ENCODE measurements around the gene DNAJC22. TPM values are rescaled to one million over a fixed set of nuclear protein-coding genes. Genes with fewer than 3 reads are reported as not detected.

The DNAJC22 gene
- total and polyA plus RNA-seq, 2 of the 13 experiments (the other 11 are each of a cell fraction or from before 2014, with no cell fraction given), result 25.2 to 31.7 TPM

GRCh38 chr12:49367381-49368239 is 20.9 kb downstream of the DNAJC22 start, which contains the start of gene SPATS2 (continued):
- TF ChIP-seq IRF1 (CRISPR knock-in tag; IDR thresholded peaks at IDR 0.05; ENCODE audit: low read depth) (no peak), PCBP1 (IDR thresholded peaks at IDR 0.05; ENCODE audit: borderline replicate concordance, low read depth, low read length) (0 out of 2 replicates have a peak, but pooled peaks have one; percentile 28), ZNF326 (CRISPR knock-in tag; IDR thresholded peaks at IDR 0.05; ENCODE audit: borderline replicate concordance) (no peak), ZNF468 (CRISPR knock-in tag; IDR thresholded peaks at IDR 0.05) (no peak), ZNF33A (CRISPR knock-in tag; IDR thresholded peaks at IDR 0.05; ENCODE audit: borderline replicate concordance) (no peak), ZNF382 (CRISPR knock-in tag; IDR thresholded peaks at IDR 0.05; ENCODE audit: borderline replicate concordance) (no peak), KDM3A (CRISPR knock-in tag; IDR thresholded peaks at IDR 0.05; ENCODE audit: low read depth) (no peak), ZNF589 (CRISPR knock-in tag; conservative IDR thresholded peaks at IDR 0.05) (no peak), CEBPG (CRISPR knock-in tag; IDR thresholded peaks at IDR 0.05) (no peak), MTA1 (CRISPR knock-in tag; IDR thresholded peaks at IDR 0.05; ENCODE audit: borderline replicate concordance) (peak; percentile 61; the same call in 1 of the 2 replicates), TFE3 (CRISPR knock-in tag; IDR thresholded peaks at IDR 0.05) (no peak), ZNF891 (CRISPR knock-in tag; IDR thresholded peaks at IDR 0.05) (no peak), HNF1B (CRISPR knock-in tag; IDR thresholded peaks at IDR 0.05) (no peak), ZNF564 (CRISPR knock-in tag; IDR thresholded peaks at IDR 0.05) (peak; percentile 66; the same call in 1 of the 2 replicates), NR2C2 (CRISPR knock-in tag; IDR thresholded peaks at IDR 0.05; ENCODE audit: borderline replicate concordance) (0 out of 2 replicates have a peak, but pooled peaks have one; percentile 23), ZNF749 (CRISPR knock-in tag; IDR thresholded peaks at IDR 0.05; ENCODE audit: borderline replicate concordance) (peak; percentile 24; the same call in 1 of the 2 replicates), ATF7 (IDR thresholded peaks at IDR 0.05) (no peak), ATF7 (CRISPR knock-in tag; IDR thresholded peaks at IDR 0.05) (no peak), RBM39 (IDR thresholded peaks at IDR 0.05; ENCODE audit: low read depth, low read length, poor library complexity, severe bottlenecking) (no peak), ZKSCAN5 (CRISPR knock-in tag; IDR thresholded peaks at IDR 0.05) (no peak), ETV6 (CRISPR knock-in tag; conservative IDR thresholded peaks at IDR 0.05) (no peak), ZNF614 (CRISPR knock-in tag; IDR thresholded peaks at IDR 0.05; ENCODE audit: borderline replicate concordance) (no peak), RAD21 (CRISPR knock-in tag; IDR thresholded peaks at IDR 0.05) (no peak), HDAC1 (CRISPR knock-in tag; IDR thresholded peaks at IDR 0.05) (0 out of 2 replicates have a peak, but pooled peaks have one; percentile 40), CHCHD3 (CRISPR knock-in tag; IDR thresholded peaks at IDR 0.05) (no peak), NRL (CRISPR knock-in tag; IDR thresholded peaks at IDR 0.05; ENCODE audit: borderline replicate concordance) (no peak), TBP (CRISPR knock-in tag; IDR thresholded peaks at IDR 0.05) (no peak), ZNF329 (CRISPR knock-in tag; IDR thresholded peaks at IDR 0.05; ENCODE audit: low read depth) (no peak)
